Stomach (tissue), 4 donors: ENCODE results near the gene RAB3GAP1.

Experiments
- CTCF ChIP-seq, 7 experiments: fragments of 450-650 bp in 4 of 7; fragments of 200-600 bp in 3 of 7; sonication (generic) in 3 of 7; IDR thresholded peaks; one replicate each; pipeline ENCODE4 v1.5.1; 2016 to 2019; ENCODE audit warnings: antibody characterized with exemption in 7 of 7, control low read depth in 2 of 7, mild to moderate bottlenecking in 1 of 7
- EP300 ChIP-seq: sonication (generic); formaldehyde crosslinking; IDR thresholded peaks from one replicate; pipeline ENCODE4 v1.6.1; 2017; ENCODE audit warnings: antibody characterized with exemption
- POLR2A ChIP-seq, 4 donors: fragments of 450-650 bp; IDR thresholded peaks; one replicate each; pipeline ENCODE4 v1.6.1; 2016; ENCODE audit warnings: antibody characterized with exemption in 4 of 4, control low read depth in 2 of 4, mild to moderate bottlenecking in 1 of 4, moderate library complexity in 1 of 4

GRCh38 chr2:135152361-135152760 lies 100.3 kb downstream of the RAB3GAP1 start:
- TF ChIP-seq EP300 (no peak), CTCF (IDR thresholded peaks at IDR 0.05) (no peak), POLR2A (IDR thresholded peaks at IDR 0.05) (no peak)
